HG02981 (cell line): ENCODE results near the gene SPSB4.
"Not testable (repeated sequence)": the region's sequence is repeated elsewhere in the genome, so short reads cannot be mapped to it uniquely, and the experiment has no call there.

Experiments
- ATAC-seq: cut with Tn5 transposase; IDR thresholded peaks from one replicate; pipeline ENCODE4 v1.9.1; 2021; ENCODE audit warnings: mild to moderate bottlenecking, moderate library complexity; ENCODE audit not compliant: unreplicated experiment

The SPSB4 gene

GRCh38 chr3:141114179-141114745 is 63.1 kb downstream of the SPSB4 start:
- no peak for ATAC-seq

DNA sequence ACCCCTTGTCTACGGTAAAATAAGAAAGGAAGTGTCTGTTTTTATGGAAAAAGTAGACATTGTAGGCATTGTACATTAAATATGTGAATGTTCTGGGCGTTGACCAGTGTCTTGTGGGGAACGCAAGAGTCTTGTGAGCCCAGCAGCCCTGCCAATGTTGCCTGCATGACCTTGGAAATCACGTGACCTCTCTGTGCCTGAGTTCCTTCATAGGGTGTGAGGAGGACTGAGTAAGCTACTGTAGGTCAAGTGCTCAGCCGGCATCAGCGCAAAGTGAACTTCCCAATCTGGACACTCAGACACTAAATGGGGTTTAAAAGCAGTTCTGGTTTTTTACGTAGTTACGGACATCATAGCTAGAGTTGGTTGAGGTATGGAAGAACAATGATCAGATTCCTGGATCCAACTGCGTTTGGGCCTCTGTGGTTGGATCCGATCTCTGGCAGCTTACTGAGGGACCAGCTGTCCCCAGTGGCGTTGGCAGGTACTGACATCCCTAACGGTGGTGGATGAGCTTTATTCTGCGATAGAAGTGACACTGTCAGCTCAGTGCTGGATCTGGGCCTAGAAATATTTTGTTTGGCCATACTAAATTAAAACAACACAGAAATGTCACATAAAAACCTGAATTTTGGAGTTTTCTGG is 63.8 kb downstream of the SPSB4 start:
- ATAC-seq = no peak

GRCh38 chr3:141115789-141116541 is 64.8 kb downstream of the SPSB4 start:
- ATAC-seq = no peak

- no peak for ATAC-seq
Observed at GRCh38 chr3:141116721-141117120, 65.6 kb downstream of the SPSB4 start.

- not testable (repeated sequence) for ATAC-seq
Observed at GRCh38 chr3:141117982-141118381, 66.8 kb downstream of the SPSB4 start.

DNA sequence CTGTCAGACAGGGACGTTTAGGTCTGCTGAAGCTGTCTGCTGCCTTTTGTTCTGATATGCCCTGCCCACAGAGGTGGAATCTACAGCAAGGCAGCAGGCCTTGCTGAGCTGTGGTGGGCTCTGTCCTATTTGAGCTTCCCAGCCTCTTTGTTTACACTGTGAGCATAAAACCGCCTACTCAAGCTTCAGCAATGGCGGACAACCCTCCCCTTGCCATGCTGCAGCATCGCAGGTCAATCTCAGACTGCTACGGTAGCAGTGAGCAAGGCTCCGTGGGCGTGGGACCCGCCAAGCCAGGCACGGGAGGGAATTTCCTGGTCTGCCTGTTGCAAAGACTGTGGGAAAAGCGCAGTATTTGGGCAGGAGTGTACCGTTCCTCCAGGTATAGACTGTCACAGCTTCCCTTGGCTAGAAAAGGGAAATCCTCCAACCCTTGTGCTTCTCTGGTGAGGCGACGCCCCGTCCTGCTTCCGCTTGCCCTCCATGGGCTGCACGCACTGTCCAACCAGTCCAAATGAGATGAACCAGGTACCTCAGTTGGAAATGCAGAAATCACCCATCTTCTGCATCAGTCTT is 71.4 kb downstream of the SPSB4 start:
- ATAC-seq = no peak

GRCh38 chr3:141123677-141124410 is 72.7 kb downstream of the SPSB4 start:
- no peak for ATAC-seq

DNA sequence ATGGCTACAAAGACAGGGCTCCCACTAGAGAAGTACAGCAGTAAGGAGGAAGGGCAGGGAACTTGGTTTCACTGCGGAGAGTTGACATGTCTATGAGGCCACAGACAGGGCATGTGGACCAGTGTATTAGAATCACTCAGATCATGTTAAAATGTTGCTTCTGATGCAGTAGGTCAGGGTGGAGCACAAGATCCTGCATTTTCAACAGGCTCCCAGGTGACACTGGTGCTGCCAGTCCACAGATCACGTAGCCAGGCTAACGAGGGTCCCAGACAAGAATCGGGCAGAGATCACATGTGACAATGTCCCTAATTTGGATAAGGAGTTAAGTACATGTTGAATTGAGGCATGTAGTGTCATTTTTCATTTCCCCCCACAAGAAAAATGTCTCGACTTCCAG is 73.6 kb downstream of the SPSB4 start:
- no peak for ATAC-seq

- ATAC-seq = no peak
Observed at GRCh38 chr3:141125351-141125750, 74.2 kb downstream of the SPSB4 start.

- ATAC-seq = no peak
Observed at GRCh38 chr3:141126661-141127343, 75.7 kb downstream of the SPSB4 start.

- no peak for ATAC-seq
Observed at GRCh38 chr3:141127344-141128125, 76.4 kb downstream of the SPSB4 start.

GRCh38 chr3:141128126-141128777 is 77.1 kb downstream of the SPSB4 start:
- no peak for ATAC-seq

DNA sequence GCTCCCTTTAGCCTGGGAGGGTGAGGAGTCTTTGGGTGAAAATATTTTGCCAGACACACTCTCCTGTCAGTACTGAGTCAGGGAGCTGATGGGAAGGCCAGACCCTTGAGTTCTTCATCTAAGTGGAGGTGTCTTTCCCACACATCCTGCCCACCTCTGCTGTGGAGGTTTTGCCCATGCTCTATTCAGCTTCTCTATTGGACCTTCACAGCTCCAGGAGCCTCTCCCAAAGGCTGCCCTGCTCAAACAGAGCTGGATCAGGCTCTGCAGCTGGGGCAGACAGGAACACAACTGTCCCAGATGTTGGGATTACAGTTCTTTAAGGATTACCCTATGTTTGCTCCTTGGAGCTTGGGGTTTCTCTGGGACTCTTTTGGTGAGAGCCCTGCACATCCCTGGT is 77.9 kb downstream of the SPSB4 start:
- ATAC-seq = no peak

DNA sequence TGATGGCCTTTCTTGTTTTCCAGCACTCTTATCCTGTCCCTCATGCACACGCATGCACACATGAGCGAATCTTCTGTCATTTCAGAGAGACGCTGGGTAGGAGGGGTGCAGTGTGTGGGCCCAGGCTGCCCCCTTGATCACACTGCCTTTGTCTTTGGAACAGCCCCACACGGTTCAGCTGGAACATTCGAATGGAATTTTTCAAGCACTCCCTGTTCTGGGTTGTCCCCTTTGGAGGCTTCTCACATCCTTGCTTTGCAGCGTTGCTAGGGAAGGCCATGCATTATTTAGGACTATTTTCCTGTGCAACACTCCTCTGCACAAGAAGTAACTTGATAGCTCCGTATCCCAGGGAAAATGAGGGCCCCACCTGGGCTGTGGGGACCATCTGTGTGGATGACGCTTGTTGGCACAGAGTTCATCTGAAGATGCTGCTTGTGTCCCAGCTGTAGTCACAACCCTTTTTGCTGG is 78.4 kb downstream of the SPSB4 start:
- ATAC-seq = no peak

DNA sequence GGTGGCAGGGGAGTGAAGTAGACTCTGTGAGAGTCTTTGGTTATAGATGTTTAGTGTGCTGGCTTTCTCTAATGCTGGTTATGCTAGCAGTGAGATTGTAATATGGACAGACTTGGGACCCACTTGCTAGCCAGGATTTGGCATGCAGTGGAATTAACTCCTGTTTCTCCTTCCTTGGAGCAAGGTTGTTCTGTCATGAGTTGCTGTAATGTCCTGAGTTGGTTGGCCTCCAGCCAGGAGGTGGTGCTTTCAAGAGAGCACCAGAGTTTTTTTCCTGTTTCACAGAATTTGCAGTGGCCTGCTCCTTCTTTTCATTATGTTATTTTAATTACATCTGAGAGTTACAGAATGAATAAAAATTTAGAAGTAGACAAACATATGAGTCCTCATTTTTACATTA is 92.4 kb downstream of the SPSB4 start:
- no peak for ATAC-seq

GRCh38 chr3:141146979-141147470 is 95.9 kb downstream of the SPSB4 start:
- no peak for ATAC-seq

DNA sequence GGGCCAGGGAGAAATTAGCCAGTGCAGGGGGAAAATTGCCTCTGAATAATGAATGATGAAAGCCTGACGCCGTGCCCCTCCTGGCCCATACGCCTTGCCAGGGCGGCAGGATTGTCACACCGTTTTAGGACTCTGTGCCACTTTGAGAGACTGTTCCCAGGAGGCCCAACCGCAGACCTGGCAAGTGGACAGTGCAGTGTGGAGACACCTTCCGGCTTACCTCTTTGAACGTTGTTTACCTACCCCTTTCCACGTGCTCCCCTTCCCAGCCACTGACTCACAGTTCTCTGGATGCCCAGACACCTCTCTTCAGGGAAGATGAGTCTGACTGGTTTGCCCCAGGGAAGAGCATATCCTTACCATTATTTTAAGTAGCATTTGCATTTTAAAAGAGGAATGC is 96.5 kb downstream of the SPSB4 start:
- no peak for ATAC-seq

DNA sequence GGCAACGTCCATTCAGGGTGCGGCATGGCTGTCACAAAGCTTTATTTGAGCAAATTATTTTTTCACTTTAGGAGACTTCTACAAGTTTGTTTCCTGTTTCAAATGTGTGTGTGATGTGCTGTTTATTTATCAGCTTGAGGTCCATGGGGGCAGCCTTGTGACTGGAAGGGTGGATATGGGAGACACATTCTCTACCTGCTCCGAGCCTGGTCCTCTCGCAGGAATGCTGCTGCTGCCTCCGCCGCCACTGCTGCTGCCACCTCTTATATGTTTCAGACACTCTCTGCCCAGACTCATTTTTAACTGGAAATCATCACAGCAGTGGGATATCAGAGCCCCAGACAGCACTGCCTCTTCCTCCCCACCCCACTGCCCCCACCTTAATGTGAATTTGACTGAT is 97.0 kb downstream of the SPSB4 start:
- ATAC-seq = no peak

GRCh38 chr3:141148770-141149169 is 97.6 kb downstream of the SPSB4 start:
- ATAC-seq = no peak
